ENCODE results near the gene PACS2.
"Not testable (repeated sequence)": the region's sequence is repeated elsewhere in the genome, so short reads cannot be mapped to it uniquely, and the experiment has no call there.

The PACS2 gene

GRCh38 chr14:105317546-105317945, 3.0 kb downstream of the PACS2 start:
- no peak overlapping the region for H3K9ac ChIP-seq (ENCODE audit: low read depth, low read length)
- H3K27ac ChIP-seq (ENCODE audit: low read length) = no peak overlapping the region
- no peak overlapping the region for H3K4me3 ChIP-seq (ENCODE audit: low read length)
- no peaks in the 10 kb centered on the region for H3K9me3 ChIP-seq (ENCODE audit: insufficient read depth, low read depth, low read length)
- H3K27me3 ChIP-seq (ENCODE audit: insufficient read depth, low read length) = peaks cover 7% of the 10 kb centered on the region; the same call in 1 of the 2 replicates
- H3K36me3 ChIP-seq (ENCODE audit: insufficient read depth, low read depth, low read length) = no peaks in the 10 kb centered on the region
- peaks cover 3% of the 10 kb centered on the region; the same call in 1 of the 2 replicates for H3K4me1 ChIP-seq (ENCODE audit: insufficient read depth, low read length)

GRCh38 chr14:105322791-105323556, 8.4 kb downstream of the PACS2 start:
- H3K4me1 ChIP-seq (ENCODE audit: insufficient read depth, low read length) = peaks cover 16% of the 10 kb centered on the region; the same call in 1 of the 2 replicates
- no peaks in the 10 kb centered on the region for H3K36me3 ChIP-seq (ENCODE audit: insufficient read depth, low read depth, low read length)
- H3K9ac ChIP-seq (ENCODE audit: low read depth, low read length) = no peak overlapping the region
- no peak overlapping the region for H3K27ac ChIP-seq (ENCODE audit: low read length)
- H3K9me3 ChIP-seq (ENCODE audit: insufficient read depth, low read depth, low read length) = no peaks in the 10 kb centered on the region
- no peaks in the 10 kb centered on the region for H3K27me3 ChIP-seq (ENCODE audit: insufficient read depth, low read length)
- no peak overlapping the region for H3K4me3 ChIP-seq (ENCODE audit: low read length)

GRCh38 chr14:105323663-105324062, 9.1 kb downstream of the PACS2 start:
- no peaks in the 10 kb centered on the region for H3K36me3 ChIP-seq (ENCODE audit: insufficient read depth, low read depth, low read length)
- H3K27ac ChIP-seq (ENCODE audit: low read length) = no peak overlapping the region
- H3K9ac ChIP-seq (ENCODE audit: low read depth, low read length) = no peak overlapping the region

GRCh38 chr14:105324080-105324778, 9.7 kb downstream of the PACS2 start:
- no peak overlapping the region for H3K9ac ChIP-seq (ENCODE audit: low read depth, low read length)
- H3K4me1 ChIP-seq (ENCODE audit: insufficient read depth, low read length) = peaks cover 21% of the 10 kb centered on the region; the same call in 1 of the 2 replicates

More at GRCh38 chr14:105323663-105324062, 9.1 kb downstream of the PACS2 start:
- Histone ChIP-seq H3K4me1 (ENCODE audit: insufficient read depth, low read length) (peaks cover 21% of the 10 kb centered on the region; the same call in 1 of the 2 replicates), H3K27me3 (ENCODE audit: insufficient read depth, low read length) (no peaks in the 10 kb centered on the region), H3K9me3 (ENCODE audit: insufficient read depth, low read depth, low read length) (no peaks in the 10 kb centered on the region), H3K4me3 (ENCODE audit: low read length) (no peak overlapping the region)

GRCh38 chr14:105324871-105325270, 10.3 kb downstream of the PACS2 start:
- Histone ChIP-seq H3K9ac (ENCODE audit: low read depth, low read length) (no peak overlapping the region), H3K36me3 (ENCODE audit: insufficient read depth, low read depth, low read length) (no peaks in the 10 kb centered on the region), H3K4me3 (ENCODE audit: low read length) (no peak overlapping the region), H3K4me1 (ENCODE audit: insufficient read depth, low read length) (peaks cover 21% of the 10 kb centered on the region; the same call in 1 of the 2 replicates), H3K9me3 (ENCODE audit: insufficient read depth, low read depth, low read length) (no peaks in the 10 kb centered on the region), H3K27me3 (ENCODE audit: insufficient read depth, low read length) (no peaks in the 10 kb centered on the region), H3K27ac (ENCODE audit: low read length) (no peak overlapping the region)

More at GRCh38 chr14:105324080-105324778, 9.7 kb downstream of the PACS2 start:
- no peaks in the 10 kb centered on the region for H3K36me3 ChIP-seq (ENCODE audit: insufficient read depth, low read depth, low read length)
- H3K27ac ChIP-seq (ENCODE audit: low read length) = no peak overlapping the region
- no peaks in the 10 kb centered on the region for H3K27me3 ChIP-seq (ENCODE audit: insufficient read depth, low read length)
- no peaks in the 10 kb centered on the region for H3K9me3 ChIP-seq (ENCODE audit: insufficient read depth, low read depth, low read length)
- no peak overlapping the region for H3K4me3 ChIP-seq (ENCODE audit: low read length)

- H3K4me1 ChIP-seq (ENCODE audit: insufficient read depth, low read length) = peaks cover 23% of the 10 kb centered on the region; the same call in 1 of the 2 replicates
- no peaks in the 10 kb centered on the region for H3K27me3 ChIP-seq (ENCODE audit: insufficient read depth, low read length)
- H3K4me3 ChIP-seq (ENCODE audit: low read length) = no peak overlapping the region
- no peak overlapping the region for H3K27ac ChIP-seq (ENCODE audit: low read length)
- no peaks in the 10 kb centered on the region for H3K36me3 ChIP-seq (ENCODE audit: insufficient read depth, low read depth, low read length)
- no peak overlapping the region for H3K9ac ChIP-seq (ENCODE audit: low read depth, low read length)
- no peaks in the 10 kb centered on the region for H3K9me3 ChIP-seq (ENCODE audit: insufficient read depth, low read depth, low read length)
Observed at GRCh38 chr14:105325303-105325702, 10.8 kb downstream of the PACS2 start.

GRCh38 chr14:105325716-105326567, 11.4 kb downstream of the PACS2 start:
- Histone ChIP-seq H3K9me3 (ENCODE audit: insufficient read depth, low read depth, low read length) (no peaks in the 10 kb centered on the region), H3K4me3 (ENCODE audit: low read length) (no peak overlapping the region), H3K36me3 (ENCODE audit: insufficient read depth, low read depth, low read length) (no peaks in the 10 kb centered on the region), H3K4me1 (ENCODE audit: insufficient read depth, low read length) (peaks cover 29% of the 10 kb centered on the region; the same call in 1 of the 2 replicates), H3K9ac (ENCODE audit: low read depth, low read length) (no peak overlapping the region), H3K27me3 (ENCODE audit: insufficient read depth, low read length) (no peaks in the 10 kb centered on the region), H3K27ac (ENCODE audit: low read length) (no peak overlapping the region)

- no peak overlapping the region for H3K9ac ChIP-seq (ENCODE audit: low read depth, low read length)
- no peak overlapping the region for H3K4me3 ChIP-seq (ENCODE audit: low read length)
- no peaks in the 10 kb centered on the region for H3K27me3 ChIP-seq (ENCODE audit: insufficient read depth, low read length)
- no peaks in the 10 kb centered on the region for H3K9me3 ChIP-seq (ENCODE audit: insufficient read depth, low read depth, low read length)
- no peak overlapping the region for H3K27ac ChIP-seq (ENCODE audit: low read length)
- peaks cover 29% of the 10 kb centered on the region; the same call in 1 of the 2 replicates for H3K4me1 ChIP-seq (ENCODE audit: insufficient read depth, low read length)
- H3K36me3 ChIP-seq (ENCODE audit: insufficient read depth, low read depth, low read length) = no peaks in the 10 kb centered on the region
Observed at GRCh38 chr14:105326568-105326867, 12.0 kb downstream of the PACS2 start.

GRCh38 chr14:105326891-105327694, 12.5 kb downstream of the PACS2 start:
- Histone ChIP-seq H3K27me3 (ENCODE audit: insufficient read depth, low read length) (no peaks in the 10 kb centered on the region), H3K9ac (ENCODE audit: low read depth, low read length) (no peak overlapping the region), H3K4me3 (ENCODE audit: low read length) (no peak overlapping the region), H3K9me3 (ENCODE audit: insufficient read depth, low read depth, low read length) (no peaks in the 10 kb centered on the region), H3K27ac (ENCODE audit: low read length) (no peak overlapping the region), H3K4me1 (ENCODE audit: insufficient read depth, low read length) (peaks cover 34% of the 10 kb centered on the region; the same call in 1 of the 2 replicates), H3K36me3 (ENCODE audit: insufficient read depth, low read depth, low read length) (no peaks in the 10 kb centered on the region)

- H3K4me1 ChIP-seq (ENCODE audit: insufficient read depth, low read length) = peaks cover 34% of the 10 kb centered on the region; the same call in 1 of the 2 replicates
Observed at GRCh38 chr14:105327695-105328045, 13.1 kb downstream of the PACS2 start.

More at GRCh38 chr14:105327695-105328045, 13.1 kb downstream of the PACS2 start:
- H3K27me3 ChIP-seq (ENCODE audit: insufficient read depth, low read length); H3K4me3 ChIP-seq (ENCODE audit: low read length); H3K9ac ChIP-seq (ENCODE audit: low read depth, low read length); H3K36me3 ChIP-seq (ENCODE audit: insufficient read depth, low read depth, low read length); H3K9me3 ChIP-seq (ENCODE audit: insufficient read depth, low read depth, low read length); H3K27ac ChIP-seq (ENCODE audit: low read length): not testable (repeated sequence)

All from iPS-20b (cell line).